Common myeloid progenitor, CD34-positive (primary cell): ENCODE results near the gene MDM2.
"Not testable (repeated sequence)": the region's sequence is repeated elsewhere in the genome, so short reads cannot be mapped to it uniquely, and the experiment has no call there.

ENCODE experiments used
- CTCF ChIA-PET: fragments of 350-600 bp; sonication (Branson Sonifier 250); formaldehyde crosslinking; loops from one replicate; lab custom pipeline; 2021; ENCODE audit warnings: antibody characterized with exemption; lab: Charles Lee
- POLR2A ChIA-PET: fragments of 350-600 bp; sonication (Branson Sonifier 250); formaldehyde crosslinking; loops from one replicate; lab custom pipeline; 2021; ENCODE audit warnings: antibody characterized with exemption; lab: Charles Lee
- DNase-seq, 3 donors: peaks; one replicate each; pipeline versions ENCODE4 v3.0.0 to v3.0.0-alpha.2; 2013
- H3K27ac ChIP-seq, 2 experiments: 1 replicate in 1 of 2; 2 replicates in 1 of 2; pipeline ENCODE4 v1.7.0; 2013; ENCODE audit warnings: inconsistent platforms in 2 of 2, low read length in 2 of 2, mild to moderate bottlenecking in 2 of 2, low read depth in 1 of 2, moderate library complexity in 1 of 2; ENCODE audit not compliant: severe bottlenecking in 2 of 2, insufficient read depth in 1 of 2, poor library complexity in 1 of 2
- H3K27me3 ChIP-seq, 5 experiments: replicated peaks in 2 of 5; 1 replicate in 3 of 5; 2 replicates in 2 of 5; pipeline versions ENCODE4 v1.6.1 to v1.7.0; 2013; ENCODE audit warnings: low read length in 4 of 5, mild to moderate bottlenecking in 2 of 5, moderate library complexity in 2 of 5, inconsistent platforms in 1 of 5; ENCODE audit not compliant: insufficient read depth in 5 of 5, control insufficient read depth in 4 of 5
- H3K36me3 ChIP-seq, 4 experiments: 1 replicate in 2 of 4; 2 replicates in 2 of 4; pipeline versions ENCODE4 v1.6.1 to v1.7.0; 2013; ENCODE audit warnings: low read length in 3 of 4, control low read depth in 1 of 4, mild to moderate bottlenecking in 1 of 4; ENCODE audit not compliant: control insufficient read depth in 4 of 4, insufficient read depth in 4 of 4
- H3K4me1 ChIP-seq, 4 experiments: 1 replicate in 3 of 4; 2 replicates in 1 of 4; pipeline versions ENCODE4 v1.6.1 to v1.7.1; 2013; ENCODE audit warnings: low read length in 3 of 4, mild to moderate bottlenecking in 3 of 4, control low read depth in 1 of 4, inconsistent platforms in 1 of 4, moderate library complexity in 1 of 4; ENCODE audit not compliant: control insufficient read depth in 4 of 4, insufficient read depth in 4 of 4; ENCODE audit errors: control extremely low read depth in 1 of 4
- H3K4me3 ChIP-seq, 7 experiments: 1 replicate in 4 of 7; 2 replicates in 3 of 7; pipeline versions ENCODE4 v1.5.1 to v1.7.0; 2013; ENCODE audit warnings: mild to moderate bottlenecking in 7 of 7, low read length in 6 of 7, moderate library complexity in 6 of 7, inconsistent platforms in 2 of 7, low read depth in 2 of 7, control low read depth in 1 of 7; ENCODE audit not compliant: insufficient read depth in 4 of 7, control insufficient read depth in 1 of 7; ENCODE audit errors: extremely low read depth in 1 of 7
- H3K9me3 ChIP-seq, 5 experiments: 1 replicate in 4 of 5; 2 replicates in 1 of 5; pipeline versions ENCODE4 v1.6.1 to v1.7.1; 2013; ENCODE audit warnings: low read length in 4 of 5, mild to moderate bottlenecking in 2 of 5, inconsistent platforms in 1 of 5, low read depth in 1 of 5, moderate library complexity in 1 of 5; ENCODE audit not compliant: control insufficient read depth in 4 of 5, insufficient read depth in 2 of 5; ENCODE audit errors: control extremely low read depth in 1 of 5
- WGBS: methylation state at CpG from one replicate; pipeline ENCODE4 v1.1.5; 2013; ENCODE audit not compliant: insufficient coverage; 5-methylcytosine and 5-hydroxymethylcytosine counted together

The MDM2 gene

GRCh38 chr12:68798882-68799234 lies 9.1 kb upstream of the MDM2 start:
- no peaks in the 10 kb centered on the region for H3K27me3 ChIP-seq
- WGBS: no CpG with 5 or more reads among the region's 1 CpG
- no peak overlapping the region for H3K27ac ChIP-seq
- CTCF ChIA-PET: no interaction called here
- no peak overlapping the region for H3K4me3 ChIP-seq
- DNase-seq: no peak
- H3K4me1 ChIP-seq: no peaks in the 10 kb centered on the region
- H3K36me3 ChIP-seq: no peaks in the 10 kb centered on the region
- POLR2A ChIA-PET: no interaction called here
- H3K9me3 ChIP-seq: no peaks in the 10 kb centered on the region

- H3K4me1 ChIP-seq: no peaks in the 10 kb centered on the region
- CTCF ChIA-PET: interaction anchor here (0.6 kb wide), 1 partner anchor 1022 kb away, joined by 4 read pairs; no protein-coding TSS in a partner anchor
- no peaks in the 10 kb centered on the region for H3K9me3 ChIP-seq
- no peaks in the 10 kb centered on the region for H3K27me3 ChIP-seq
- H3K4me3 ChIP-seq: no peak overlapping the region
- POLR2A ChIA-PET: interaction anchor here (1.0 kb wide), 1 partner anchor 29 kb away, joined by 3 read pairs; no protein-coding TSS in a partner anchor
- H3K36me3 ChIP-seq: no peaks in the 10 kb centered on the region
- H3K27ac ChIP-seq: no peak overlapping the region
- DNase-seq: no peak
- WGBS: 96% methylated on average over 4 of the region's 5 CpGs
Measured at GRCh38 chr12:68800294-68800693, 7.7 kb upstream of the MDM2 start.

- POLR2A ChIA-PET: interaction anchor here (1.0 kb wide), 1 partner anchor 30 kb away, joined by 3 read pairs; no protein-coding TSS in a partner anchor
- CTCF ChIA-PET, H3K27me3 ChIP-seq, H3K27ac ChIP-seq, DNase-seq, H3K9me3 ChIP-seq, H3K4me1 ChIP-seq, H3K36me3 ChIP-seq, H3K4me3 ChIP-seq: not testable (repeated sequence)
- 100% methylated on average over 3 of the region's 7 CpGs for WGBS
Measured at GRCh38 chr12:68801124-68801523, 6.9 kb upstream of the MDM2 start.

- POLR2A ChIA-PET, H3K4me3 ChIP-seq, CTCF ChIA-PET, H3K9me3 ChIP-seq, H3K27ac ChIP-seq, DNase-seq, H3K4me1 ChIP-seq, H3K36me3 ChIP-seq, H3K27me3 ChIP-seq: not testable (repeated sequence)
- 86% methylated on average over 1 of the region's 2 CpGs for WGBS
Measured at GRCh38 chr12:68802372-68802745, 5.6 kb upstream of the MDM2 start.

GRCh38 chr12:68802911-68803651 lies 4.9 kb upstream of the MDM2 start:
- H3K27ac ChIP-seq, H3K27me3 ChIP-seq, H3K4me3 ChIP-seq, H3K9me3 ChIP-seq, H3K36me3 ChIP-seq, DNase-seq, H3K4me1 ChIP-seq, POLR2A ChIA-PET: not testable (repeated sequence)
- CTCF ChIA-PET: interaction anchor here (0.6 to 0.7 kb wide), 2 partner anchors 16 to 76 kb away, joined by 3 read pairs; no protein-coding TSS in a partner anchor
- 98% methylated on average over 18 of the region's 19 CpGs for WGBS

- no peaks in the 10 kb centered on the region for H3K9me3 ChIP-seq
- H3K36me3 ChIP-seq: no peaks in the 10 kb centered on the region
- POLR2A ChIA-PET: no interaction called here
- DNase-seq: no peak
- CTCF ChIA-PET: interaction anchor here (0.6 to 0.7 kb wide), 2 partner anchors 17 to 77 kb away, joined by 3 read pairs; no protein-coding TSS in a partner anchor
- H3K4me3 ChIP-seq: no peak overlapping the region
- H3K27me3 ChIP-seq: no peaks in the 10 kb centered on the region
- H3K27ac ChIP-seq: no peak overlapping the region
- WGBS: 98% methylated on average over 4 of the region's 5 CpGs
- peaks cover 6 to 12% (median 7%) of the 10 kb centered on the region in 4 experiments for H3K4me1 ChIP-seq
Measured at GRCh38 chr12:68803948-68804656, 3.9 kb upstream of the MDM2 start.
